Cardiac fibroblast (primary cell): ENCODE measurements around the gene OLFM1.
A peak's percentile ranks its signal among the peaks of the same experiment; 100 is the strongest.

Experiments
- DNase-seq, 2 donors: peaks; one replicate each; pipeline versions ENCODE4 v3.0.0 to v3.0.0-alpha.2; 2010; ENCODE audit warnings: low read depth in 2 of 2
- H3K4me3 ChIP-seq, 2 donors: replicated peaks in 1 of 2; 1 replicate in 1 of 2; 2 replicates in 1 of 2; pipeline ENCODE4 v1.5.1; 2011; ENCODE audit warnings: low read depth in 2 of 2, low read length in 2 of 2, mild to moderate bottlenecking in 2 of 2, moderate library complexity in 1 of 2
- CTCF ChIP-seq: IDR thresholded peaks from one replicate; pipeline ENCODE4 v1.5.1; 2011; ENCODE audit warnings: low read depth, mild to moderate bottlenecking, low read length, inconsistent platforms

OLFM1 gene

GRCh38 chr9:135126451-135127187, 39.2 kb downstream of the OLFM1 start:
- TF ChIP-seq CTCF: no peak

GRCh38 chr9:135127718-135128670, 40.5 kb downstream of the OLFM1 start:
- H3K4me3 ChIP-seq: no peak overlapping the region
- DNase-seq: no peak
- no peak for TF ChIP-seq CTCF

More at GRCh38 chr9:135126451-135127187, 39.2 kb downstream of the OLFM1 start:
- H3K4me3 ChIP-seq: no peak overlapping the region
- DNase-seq: no peak

GRCh38 chr9:135129137-135129695, 41.7 kb downstream of the OLFM1 start:
- no peak for TF ChIP-seq CTCF

GRCh38 chr9:135130207-135130976, 42.9 kb downstream of the OLFM1 start:
- TF ChIP-seq CTCF: no peak
- H3K4me3 ChIP-seq: no peak overlapping the region
- peak in 1 of 2 donors; percentile 0 for DNase-seq

More at GRCh38 chr9:135129137-135129695, 41.7 kb downstream of the OLFM1 start:
- DNase-seq: no peak
- no peak overlapping the region for H3K4me3 ChIP-seq

- no peak overlapping the region for H3K4me3 ChIP-seq
- DNase-seq: no peak
- TF ChIP-seq CTCF: no peak
Observed at GRCh38 chr9:135131488-135131887, 44.0 kb downstream of the OLFM1 start.

- DNase-seq: no peak
- TF ChIP-seq CTCF: no peak
- H3K4me3 ChIP-seq: no peak overlapping the region
Observed at GRCh38 chr9:135132008-135132407, 44.5 kb downstream of the OLFM1 start.
